GM23338 (cell line): ENCODE measurements around the gene CCDC40. TPM values are rescaled to one million over a fixed set of nuclear protein-coding genes. Genes with fewer than 3 reads are reported as not detected.

Experiments
- ATAC-seq: fragments of 200-7000 bp; cut with Tn5 transposase; 3 replicates; pipeline ENCODE4 v1.9.1; 2020
- DNase-seq: peaks from one replicate; pipeline ENCODE4 v3.0.0-alpha.2; 2015; ENCODE audit warnings: low spot score
- H2AFZ ChIP-seq: fragments of 200-600 bp; sonication (generic); 2 replicates; pipeline ENCODE4 v1.8.0; 2016; ENCODE audit warnings: antibody characterized with exemption, mild to moderate bottlenecking, moderate library complexity
- H3F3A ChIP-seq: fragments of 200-600 bp; sonication (generic); replicated peaks from 2 replicates; pipeline ENCODE4 v1.8.0; 2017; ENCODE audit warnings: antibody characterized with exemption, mixed run types, low read depth
- H3K27ac ChIP-seq: fragments of 200-600 bp; sonication (generic); 2 replicates; pipeline ENCODE4 v1.6.1; 2016; ENCODE audit warnings: low read depth
- H3K27me3 ChIP-seq: fragments of 200-600 bp; sonication (generic); 2 replicates; pipeline ENCODE4 v1.8.0; 2016; ENCODE audit warnings: mild to moderate bottlenecking, mixed run types, moderate library complexity; ENCODE audit not compliant: insufficient read depth
- H3K36me3 ChIP-seq: fragments of 200-600 bp; sonication (generic); 2 replicates; pipeline ENCODE4 v1.8.0; 2016; ENCODE audit warnings: mild to moderate bottlenecking; ENCODE audit not compliant: insufficient read depth
- H3K4me1 ChIP-seq: fragments of 200-600 bp; sonication (generic); 2 replicates; pipeline ENCODE4 v1.8.0; 2016; ENCODE audit warnings: mild to moderate bottlenecking, moderate library complexity; ENCODE audit not compliant: insufficient read depth
- H3K4me2 ChIP-seq: fragments of 200-600 bp; sonication (generic); 2 replicates; pipeline ENCODE4 v1.7.1; 2017; ENCODE audit warnings: mixed run types
- H3K4me3 ChIP-seq: fragments of 200-600 bp; sonication (generic); 2 replicates; pipeline ENCODE4 v1.6.1; 2016; ENCODE audit warnings: mixed run types
- H3K79me2 ChIP-seq: fragments of 200-600 bp; sonication (generic); replicated peaks from 2 replicates; pipeline ENCODE4 v1.8.0; 2017; ENCODE audit warnings: mild to moderate bottlenecking; ENCODE audit not compliant: insufficient read depth
- H3K9me2 ChIP-seq: fragments of 200-600 bp; sonication (generic); 2 replicates; pipeline ENCODE4 v1.8.0; 2017; ENCODE audit not compliant: insufficient read depth
- H4K20me1 ChIP-seq: fragments of 200-600 bp; sonication (generic); replicated peaks from 2 replicates; pipeline ENCODE4 v1.8.0; 2017; ENCODE audit warnings: mild to moderate bottlenecking; ENCODE audit not compliant: insufficient read depth
- H3K27ac Mint-ChIP-seq: 2 replicates; pipeline ENCODE4 v1.8.0; 2020; ENCODE audit warnings: inconsistent platforms, mild to moderate bottlenecking, moderate library complexity, mixed read lengths
- H3K27me3 Mint-ChIP-seq: 3 replicates; pipeline ENCODE4 v1.8.0; 2022; ENCODE audit warnings: low read depth, mild to moderate bottlenecking, moderate library complexity, mixed read lengths, inconsistent platforms; ENCODE audit not compliant: insufficient read depth, poor library complexity
- H3K36me3 Mint-ChIP-seq: 3 replicates; pipeline ENCODE4 v1.8.0; 2021; ENCODE audit warnings: low read depth, mild to moderate bottlenecking, inconsistent platforms, moderate library complexity, mixed read lengths
- H3K4me1 Mint-ChIP-seq: 3 replicates; pipeline ENCODE4 v1.8.0; 2020; ENCODE audit warnings: mild to moderate bottlenecking, inconsistent platforms, mixed read lengths
- H3K4me3 Mint-ChIP-seq: 3 replicates; pipeline ENCODE4 v1.8.0; 2021; ENCODE audit warnings: moderate library complexity, mild to moderate bottlenecking, inconsistent platforms, mixed read lengths
- H3K9me3 Mint-ChIP-seq: 3 replicates; pipeline ENCODE4 v1.8.0; 2020; ENCODE audit warnings: moderate library complexity, mild to moderate bottlenecking, inconsistent platforms, mixed read lengths
- CTCF ChIP-seq, 2 experiments: fragments of 200-600 bp in 1 of 2; sonication (generic) in 1 of 2; conservative IDR thresholded peaks; 2 replicates each; pipeline versions ENCODE4 v1.5.1 to v1.6.1; 2016 to 2017; ENCODE audit warnings: antibody characterized with exemption in 2 of 2, low read depth in 2 of 2, mild to moderate bottlenecking in 2 of 2, moderate library complexity in 1 of 2
- EZH2 ChIP-seq: fragments of 200-600 bp; sonication (generic); IDR thresholded peaks from one replicate; pipeline ENCODE4 v1.8.0; 2017; ENCODE audit warnings: antibody characterized with exemption, mild to moderate bottlenecking, low read depth; ENCODE audit not compliant: unreplicated experiment
- EZH2phosphoT487 ChIP-seq: fragments of 200-600 bp; sonication (generic); IDR thresholded peaks from one replicate; pipeline ENCODE4 v1.8.1; 2018; ENCODE audit warnings: antibody characterized with exemption; ENCODE audit not compliant: unreplicated experiment
- STAT1 ChIP-seq: IDR thresholded peaks from one replicate; pipeline ENCODE4 v1.6.1; 2016; ENCODE audit warnings: antibody characterized with exemption; ENCODE audit not compliant: unreplicated experiment
- ZNF331 ChIP-seq: fragments of 250-450 bp; sonication (Bioruptor Pico); IDR thresholded peaks from 2 replicates; pipeline ENCODE4 v1.5.0; 2020; ENCODE audit warnings: low read depth, mild to moderate bottlenecking, moderate library complexity
- ZNF462 ChIP-seq: fragments of 250-450 bp; sonication (Bioruptor Pico); IDR thresholded peaks from 2 replicates; pipeline ENCODE4 v1.5.0; 2020; ENCODE audit warnings: mild to moderate bottlenecking, moderate library complexity
- polyA plus RNA-seq: library from polyadenylated mRNA; unstranded; fragments of >200 nt; fragmentation: Nextera tagmentation; extraction: Ambion mirVana; gene quantifications from 2 replicates; pipeline ENCODE4 v1.2.1, GENCODE V29; 2016
- total RNA-seq: library from RNA; depleted of rRNA; stranded (reverse); fragments of >200 nt; shearing (Covaris generic); gene quantifications from 2 replicates; pipeline ENCODE4 v1.2.3, GENCODE V29; 2014

Gene CCDC40
- total and polyA plus RNA-seq, 2 experiments from 2014 or later: 7.6 to 8.1 TPM

DNA sequence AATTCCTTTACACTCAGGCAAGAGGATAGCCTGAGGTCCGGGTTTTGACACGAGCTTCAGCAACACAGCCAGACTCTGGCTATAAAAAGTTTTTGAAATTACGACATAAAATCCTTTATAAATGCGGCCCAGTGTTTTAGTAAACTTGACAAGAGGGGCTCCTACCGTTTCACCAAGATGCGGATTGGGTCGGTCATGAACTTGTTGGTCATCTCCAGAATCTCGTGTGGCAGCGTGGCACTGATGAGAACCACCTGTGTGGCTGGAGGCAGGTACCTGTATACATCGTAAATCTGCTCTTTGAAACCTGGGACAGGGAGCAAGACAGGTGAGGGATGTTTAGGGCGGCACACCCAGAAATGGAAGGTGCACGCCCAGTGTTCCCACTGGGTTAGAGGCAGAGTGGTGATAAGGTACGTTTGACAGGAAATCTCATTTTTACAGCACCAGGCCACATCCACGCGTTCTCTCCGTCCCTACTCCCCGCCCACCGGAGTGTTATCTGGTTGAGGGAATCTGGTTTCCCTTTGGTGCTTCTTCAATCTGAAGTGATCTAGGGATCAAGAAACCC is 102.5 kb downstream of the CCDC40 start (continued):
- TF ChIP-seq ZNF462 (CRISPR knock-in tag) (no peak), STAT1 (no peak), CTCF (conservative IDR thresholded peaks at IDR 0.05; ENCODE audit: low read depth in 2 of 2) (no peak), ZNF331 (CRISPR knock-in tag) (no peak)

GRCh38 chr17:80141463-80142165 is 105.2 kb downstream of the CCDC40 start:
- H3K4me3 ChIP-seq: no peak overlapping the region
- H3K27ac Mint-ChIP-seq: no peak overlapping the region
- no peak for DNase-seq
- H3K27me3 ChIP-seq: no peaks in the 10 kb centered on the region
- H3K9me2 ChIP-seq: no peaks in the 10 kb centered on the region
- no peak overlapping the region for H3K27ac ChIP-seq
- no peak overlapping the region for H2AFZ ChIP-seq
- peaks cover 24% of the 10 kb centered on the region for H3F3A ChIP-seq
- peaks cover 64% of the 10 kb centered on the region for H4K20me1 ChIP-seq
- peaks cover 92% of the 10 kb centered on the region for H3K36me3 Mint-ChIP-seq
- H3K4me1 Mint-ChIP-seq: peaks cover 17% of the 10 kb centered on the region
- no peak overlapping the region for H3K4me3 Mint-ChIP-seq
- H3K79me2 ChIP-seq: peaks cover 58% of the 10 kb centered on the region
- no peak overlapping the region for H3K4me2 ChIP-seq
- peaks cover 83% of the 10 kb centered on the region for H3K36me3 ChIP-seq
- H3K4me1 ChIP-seq: peaks cover 11% of the 10 kb centered on the region
- no peaks in the 10 kb centered on the region for H3K9me3 Mint-ChIP-seq
- H3K27me3 Mint-ChIP-seq: peaks cover 8% of the 10 kb centered on the region
- ATAC-seq: no peak
- TF ChIP-seq EZH2 (no peak), EZH2phosphoT487 (no peak), ZNF462 (CRISPR knock-in tag) (no peak), ZNF331 (CRISPR knock-in tag) (no peak)
